Caco-2 (cell line): ENCODE measurements around the gene PAPOLG. TPM values are rescaled to one million over a fixed set of nuclear protein-coding genes. Genes with fewer than 3 reads are reported as not detected.

ENCODE experiments used
- BruUV-seq: library from RNA; stranded (reverse); fragments of 400-500 nt; replicated peaks from 2 replicates; lab custom pipeline; 2021; lab: Mats Ljungman, UMichigan
- CTCF ChIA-PET: fragments of 300-600 bp; sonication (Branson Sonifier 250); formaldehyde crosslinking; loops from one replicate; lab custom pipeline; 2022; ENCODE audit warnings: antibody characterized with exemption; lab: Charles Lee
- POLR2A ChIA-PET: fragments of 300-600 bp; sonication (Branson Sonifier 250); formaldehyde crosslinking; loops from one replicate; lab custom pipeline; 2022; ENCODE audit warnings: antibody characterized with exemption; lab: Charles Lee
- DNase-seq, 2 experiments: peaks; one replicate each; pipeline versions ENCODE4 v3.0.0 to v3.0.0-alpha.2; 2020 to 2022
- H3K27me3 ChIP-seq: replicated peaks from 2 replicates; pipeline ENCODE4 v1.6.0; 2011; ENCODE audit warnings: low read length; ENCODE audit not compliant: control insufficient read depth, insufficient read depth
- H3K36me3 ChIP-seq: 2 replicates; pipeline ENCODE4 v1.5.1; 2011; ENCODE audit warnings: low read length; ENCODE audit not compliant: control insufficient read depth, insufficient read depth
- H3K4me1 ChIP-seq: fragments of 250-450 bp; sonication (Bioruptor Pico); 2 replicates; pipeline ENCODE4 v1.5.1; 2020; ENCODE audit warnings: mild to moderate bottlenecking
- H3K4me3 ChIP-seq: 2 replicates; pipeline ENCODE4 v1.5.1; 2011; ENCODE audit warnings: low read depth, mild to moderate bottlenecking, control low read depth, low read length
- H3K9me3 ChIP-seq: fragments of 250-450 bp; sonication (Bioruptor Pico); 2 replicates; pipeline ENCODE4 v1.5.1; 2020; ENCODE audit warnings: mild to moderate bottlenecking, moderate library complexity
- H3K27ac Mint-ChIP-seq: one replicate; pipeline ENCODE4 v1.8.0; 2022; ENCODE audit warnings: mixed read lengths; ENCODE audit not compliant: unreplicated experiment
- H3K27me3 Mint-ChIP-seq: one replicate; pipeline ENCODE4 v1.8.0; 2022; ENCODE audit warnings: mixed read lengths; ENCODE audit not compliant: insufficient read depth, unreplicated experiment
- H3K36me3 Mint-ChIP-seq: one replicate; pipeline ENCODE4 v1.8.0; 2022; ENCODE audit warnings: mild to moderate bottlenecking, mixed read lengths; ENCODE audit not compliant: insufficient read depth, unreplicated experiment
- H3K4me1 Mint-ChIP-seq: one replicate; pipeline ENCODE4 v1.8.0; 2022; ENCODE audit warnings: low read depth, mixed read lengths; ENCODE audit not compliant: unreplicated experiment
- H3K4me3 Mint-ChIP-seq: one replicate; pipeline ENCODE4 v1.8.0; 2022; ENCODE audit warnings: mild to moderate bottlenecking, moderate library complexity, mixed read lengths; ENCODE audit not compliant: unreplicated experiment
- H3K9me3 Mint-ChIP-seq: one replicate; pipeline ENCODE4 v1.8.0; 2022; ENCODE audit warnings: mixed read lengths; ENCODE audit not compliant: unreplicated experiment
- intact Hi-C: fragments of 100-400 bp; cut with micrococcal nuclease; formaldehyde crosslinking; loops from one replicate; pipeline ENCODE4 v1.10.0; 2022; ENCODE audit not compliant: unreplicated experiment
- total RNA-seq: library from RNA; stranded (reverse); gene quantifications from 2 replicates; pipeline ENCODE4 v1.2.3, GENCODE V29; 2022
- TF ChIP-seq, protein P1 (sequence below), 2 experiments: fragments of 200-600 bp in 1 of 2; IDR thresholded peaks; 1 replicate in 1 of 2; 2 replicates in 1 of 2; pipeline versions ENCODE4 v1.5.1 to v1.8.0; 2011 to 2022; ENCODE audit warnings: antibody characterized with exemption in 1 of 2, control low read depth in 1 of 2, inconsistent platforms in 1 of 2, low read depth in 1 of 2, low read length in 1 of 2, mild to moderate bottlenecking in 1 of 2, moderate library complexity in 1 of 2; ENCODE audit not compliant: insufficient read depth in 1 of 2, severe bottlenecking in 1 of 2, unreplicated experiment in 1 of 2

The PAPOLG gene
- total RNA-seq, 1 experiment from 2014 or later = 14.4 TPM

DNA sequence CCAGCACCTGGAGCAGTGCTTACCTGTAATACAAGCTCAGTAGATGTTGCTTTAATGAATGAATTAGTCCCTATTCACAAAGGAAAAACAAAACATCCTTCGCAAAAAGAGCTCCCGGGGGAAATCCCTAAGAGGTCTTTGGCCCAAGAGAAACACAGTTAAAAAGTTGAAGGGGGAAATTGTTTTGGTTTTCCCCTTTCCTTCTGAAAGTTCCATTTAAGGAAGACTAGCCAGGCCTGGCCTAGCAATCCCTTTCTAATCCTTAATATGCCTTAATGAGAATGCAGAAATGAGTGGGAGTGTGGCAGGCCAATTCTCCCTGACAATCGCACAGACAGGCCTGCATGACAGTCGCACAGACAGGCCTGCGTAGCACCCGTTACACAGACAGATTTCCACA is 91.8 kb downstream of the PAPOLG start:
- Histone ChIP-seq H3K36me3 (no peaks in the 10 kb centered on the region), H3K9me3 (no peaks in the 10 kb centered on the region), H3K4me3 (no peak overlapping the region), H3K4me1 (no peaks in the 10 kb centered on the region), H3K27me3 (no peaks in the 10 kb centered on the region)
- Mint-ChIP-seq H3K9me3 (no peaks in the 10 kb centered on the region), H3K4me3 (no peak overlapping the region), H3K4me1 (no peaks in the 10 kb centered on the region), H3K36me3 (no peaks in the 10 kb centered on the region), H3K27ac (no peak overlapping the region), H3K27me3 (no peaks in the 10 kb centered on the region)
- BruUV-seq = no TSS peak
- DNase-seq = no peak
- intact Hi-C loops = no loop called here
- POLR2A ChIA-PET = no interaction called here
- TF ChIP-seq, protein P1, sequence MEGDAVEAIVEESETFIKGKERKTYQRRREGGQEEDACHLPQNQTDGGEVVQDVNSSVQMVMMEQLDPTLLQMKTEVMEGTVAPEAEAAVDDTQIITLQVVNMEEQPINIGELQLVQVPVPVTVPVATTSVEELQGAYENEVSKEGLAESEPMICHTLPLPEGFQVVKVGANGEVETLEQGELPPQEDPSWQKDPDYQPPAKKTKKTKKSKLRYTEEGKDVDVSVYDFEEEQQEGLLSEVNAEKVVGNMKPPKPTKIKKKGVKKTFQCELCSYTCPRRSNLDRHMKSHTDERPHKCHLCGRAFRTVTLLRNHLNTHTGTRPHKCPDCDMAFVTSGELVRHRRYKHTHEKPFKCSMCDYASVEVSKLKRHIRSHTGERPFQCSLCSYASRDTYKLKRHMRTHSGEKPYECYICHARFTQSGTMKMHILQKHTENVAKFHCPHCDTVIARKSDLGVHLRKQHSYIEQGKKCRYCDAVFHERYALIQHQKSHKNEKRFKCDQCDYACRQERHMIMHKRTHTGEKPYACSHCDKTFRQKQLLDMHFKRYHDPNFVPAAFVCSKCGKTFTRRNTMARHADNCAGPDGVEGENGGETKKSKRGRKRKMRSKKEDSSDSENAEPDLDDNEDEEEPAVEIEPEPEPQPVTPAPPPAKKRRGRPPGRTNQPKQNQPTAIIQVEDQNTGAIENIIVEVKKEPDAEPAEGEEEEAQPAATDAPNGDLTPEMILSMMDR (IDR thresholded peaks at IDR 0.05; ENCODE audit: insufficient read depth in 1 of 2, low read depth in 1 of 2, low read length in 1 of 2, severe bottlenecking in 1 of 2, unreplicated experiment in 1 of 2) = no peak
- CTCF ChIA-PET = no interaction called here

Other genes with a start within 250 kb of the PAPOLG start
- 0.21 and 0.29 TPM in 2 replicates for gene BCL11A, start 202.6 kb upstream of the PAPOLG start, total RNA-seq
- 11.8 and 12.2 TPM in 2 replicates for gene REL, start 125.3 kb downstream of the PAPOLG start, total RNA-seq